Mucosa of stomach (tissue), 1 donor: Measurements from ENCODE around the gene DHX29.
A peak's percentile ranks its signal among the peaks of the same experiment; 100 is the strongest.

Experiments used
- H3K27me3 ChIP-seq: one replicate; pipeline ENCODE4 v1.7.0; 2013; ENCODE audit warnings: mild to moderate bottlenecking, low read length; ENCODE audit not compliant: control insufficient read depth, insufficient read depth
- H3K36me3 ChIP-seq: one replicate; pipeline ENCODE4 v1.7.0; 2013; ENCODE audit warnings: low read length; ENCODE audit not compliant: control insufficient read depth, insufficient read depth
- H3K4me1 ChIP-seq: one replicate; pipeline ENCODE4 v1.7.0; 2013; ENCODE audit warnings: mild to moderate bottlenecking, low read length; ENCODE audit not compliant: control insufficient read depth, insufficient read depth
- H3K4me3 ChIP-seq: one replicate; pipeline ENCODE4 v1.7.0; 2013; ENCODE audit warnings: low read length
- H3K9ac ChIP-seq: one replicate; pipeline ENCODE4 v1.7.0; 2013; ENCODE audit warnings: mild to moderate bottlenecking, low read length, moderate library complexity
- H3K9me3 ChIP-seq: one replicate; pipeline ENCODE4 v1.7.0; 2013; ENCODE audit warnings: mild to moderate bottlenecking, low read length, moderate library complexity; ENCODE audit not compliant: control insufficient read depth
- donor health status: Pancreatic carcinoma.

Gene DHX29

DNA sequence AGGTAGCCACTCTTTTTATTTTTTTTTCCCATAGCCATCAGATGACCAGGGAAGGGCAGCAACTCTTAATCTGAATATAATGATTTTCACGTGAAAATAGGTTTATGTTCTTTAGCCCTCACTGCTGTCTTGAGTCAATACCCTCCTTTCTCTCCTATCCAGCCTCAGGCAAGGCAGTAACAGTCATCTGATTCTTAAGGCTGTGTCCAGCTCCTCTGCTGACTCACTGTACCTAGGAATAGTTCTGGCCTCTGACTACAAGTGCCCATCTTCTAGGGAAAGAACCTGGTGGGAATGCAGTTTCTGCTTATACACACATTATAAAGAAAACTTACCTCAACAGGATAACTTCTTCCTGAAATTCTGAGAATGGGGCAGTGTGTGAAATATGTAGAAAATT, 30.7 kb downstream of the DHX29 start:
- Histone ChIP-seq H3K4me3 (no peak overlapping the region), H3K27me3 (no peaks in the 10 kb centered on the region), H3K36me3 (peaks cover 7% of the 10 kb centered on the region), H3K4me1 (no peaks in the 10 kb centered on the region), H3K9ac (no peak overlapping the region), H3K9me3 (no peaks in the 10 kb centered on the region)

DNA sequence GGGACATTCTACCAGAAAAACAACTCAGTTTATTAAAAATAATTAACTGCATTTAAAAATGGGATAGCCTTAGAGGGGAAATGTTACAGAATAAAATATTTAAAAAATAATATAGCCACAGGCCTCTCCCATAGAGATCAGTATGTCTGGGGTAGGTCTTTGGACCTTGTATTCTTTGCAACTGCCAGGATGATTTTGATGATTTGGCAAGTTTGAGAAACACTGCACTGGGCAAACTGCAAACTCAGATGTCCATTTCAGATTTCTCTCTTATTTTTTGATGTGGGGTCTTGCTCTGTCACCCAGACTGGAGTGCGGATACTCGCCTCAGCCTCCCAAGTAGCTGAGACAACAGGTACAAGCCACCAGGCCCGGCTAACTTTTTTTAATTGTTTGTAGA, 49.2 kb downstream of the DHX29 start:
- Histone ChIP-seq H3K4me3 (no peak overlapping the region), H3K36me3 (no peaks in the 10 kb centered on the region)

DNA sequence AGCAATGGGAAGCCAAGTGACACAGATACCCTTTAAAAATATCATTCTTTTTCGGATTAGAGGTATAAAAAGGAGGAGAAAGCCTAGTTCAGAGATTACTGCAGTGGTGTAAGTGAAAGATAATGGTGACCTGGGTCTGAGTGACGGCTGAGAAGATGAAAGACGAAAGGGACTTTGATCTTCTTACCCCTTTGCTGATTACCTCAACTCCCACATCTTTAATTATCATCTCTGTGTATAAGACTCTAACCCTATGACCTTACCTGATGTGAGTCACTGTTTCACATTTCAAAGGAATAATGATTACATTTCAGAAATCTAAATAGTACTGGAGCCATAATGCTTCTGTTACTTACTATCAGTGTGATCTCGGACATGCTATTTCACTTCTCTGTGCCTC, 52.7 kb downstream of the DHX29 start:
- Histone ChIP-seq H3K27me3 (no peaks in the 10 kb centered on the region), H3K36me3 (no peaks in the 10 kb centered on the region), H3K4me3 (no peak overlapping the region), H3K9me3 (no peaks in the 10 kb centered on the region), H3K4me1 (no peaks in the 10 kb centered on the region), H3K9ac (no peak overlapping the region)

More for the DNA sequence above, 49.2 kb downstream of the DHX29 start:
- H3K27me3 ChIP-seq = no peaks in the 10 kb centered on the region
- no peak overlapping the region for H3K9ac ChIP-seq
- H3K9me3 ChIP-seq = no peaks in the 10 kb centered on the region
- H3K4me1 ChIP-seq = no peaks in the 10 kb centered on the region

DNA sequence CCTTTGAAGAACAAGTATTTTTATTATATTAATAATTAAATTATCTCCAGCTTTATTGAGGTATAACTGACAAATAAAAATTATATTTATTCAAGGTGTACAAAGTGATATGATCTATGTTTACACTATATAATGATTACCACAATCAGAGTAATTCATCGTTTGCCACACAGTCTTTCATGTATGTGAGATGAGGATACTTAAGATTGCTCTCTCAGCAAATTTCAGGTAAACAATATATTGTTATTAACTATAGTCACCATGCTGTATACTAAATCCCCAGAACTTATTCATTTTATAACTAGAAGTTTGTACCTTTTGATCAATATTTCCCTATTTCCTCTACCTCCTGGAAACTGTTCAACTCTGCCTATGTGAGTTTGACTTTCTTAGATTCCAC, 57.4 kb downstream of the DHX29 start:
- H3K9me3 ChIP-seq = no peaks in the 10 kb centered on the region
- H3K4me1 ChIP-seq = no peaks in the 10 kb centered on the region
- no peak overlapping the region for H3K9ac ChIP-seq
- no peaks in the 10 kb centered on the region for H3K36me3 ChIP-seq
- H3K4me3 ChIP-seq = no peak overlapping the region
- no peaks in the 10 kb centered on the region for H3K27me3 ChIP-seq

DNA sequence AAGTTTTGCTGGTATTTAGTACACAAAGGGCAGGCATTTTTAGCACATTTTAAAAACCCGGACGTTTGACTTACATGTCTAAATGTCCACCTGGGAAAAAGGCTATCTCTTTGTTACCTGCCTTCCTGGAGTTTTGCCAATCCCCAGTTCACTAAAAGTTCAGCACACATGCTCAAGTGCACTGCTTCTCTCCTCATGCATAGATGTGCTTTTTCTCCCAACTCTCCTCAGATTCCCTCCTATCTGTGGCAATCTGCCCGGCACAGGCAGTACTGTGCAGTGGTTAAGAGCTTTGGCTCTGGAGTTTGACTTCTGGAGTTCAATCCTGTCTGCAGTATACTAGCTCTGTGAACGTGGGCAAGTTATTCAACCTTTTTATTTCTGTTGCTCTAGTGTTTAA, 65.7 kb downstream of the DHX29 start:
- H3K4me1 ChIP-seq = peaks cover 5% of the 10 kb centered on the region
- no peak overlapping the region for H3K9ac ChIP-seq
- H3K27me3 ChIP-seq = peaks cover 2% of the 10 kb centered on the region
- no peaks in the 10 kb centered on the region for H3K36me3 ChIP-seq
- H3K4me3 ChIP-seq = no peak overlapping the region
- no peaks in the 10 kb centered on the region for H3K9me3 ChIP-seq

DNA sequence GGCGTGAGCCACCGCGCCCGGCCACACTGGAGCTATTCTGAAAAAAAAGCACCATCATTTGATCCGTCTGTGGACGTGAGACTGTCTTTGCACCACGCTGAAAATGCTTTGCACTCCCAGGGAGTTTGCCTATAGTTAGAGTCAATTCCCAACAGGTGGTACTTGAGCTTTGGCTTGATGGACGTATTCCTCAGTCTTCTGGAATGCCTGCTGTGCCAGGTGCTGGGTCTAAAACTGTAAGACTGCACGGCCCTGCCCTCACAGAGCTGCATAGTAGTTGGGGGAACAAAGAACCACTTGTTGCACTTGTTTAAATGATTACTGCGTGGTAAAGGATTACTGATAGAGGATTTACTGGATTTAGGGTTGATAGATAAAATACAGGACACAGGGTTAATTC, 70.7 kb downstream of the DHX29 start:
- Histone ChIP-seq H3K4me3 (no peak overlapping the region), H3K9me3 (no peaks in the 10 kb centered on the region), H3K4me1 (peaks cover 22% of the 10 kb centered on the region), H3K27me3 (peaks cover 40% of the 10 kb centered on the region), H3K36me3 (no peaks in the 10 kb centered on the region), H3K9ac (no peak overlapping the region)

DNA sequence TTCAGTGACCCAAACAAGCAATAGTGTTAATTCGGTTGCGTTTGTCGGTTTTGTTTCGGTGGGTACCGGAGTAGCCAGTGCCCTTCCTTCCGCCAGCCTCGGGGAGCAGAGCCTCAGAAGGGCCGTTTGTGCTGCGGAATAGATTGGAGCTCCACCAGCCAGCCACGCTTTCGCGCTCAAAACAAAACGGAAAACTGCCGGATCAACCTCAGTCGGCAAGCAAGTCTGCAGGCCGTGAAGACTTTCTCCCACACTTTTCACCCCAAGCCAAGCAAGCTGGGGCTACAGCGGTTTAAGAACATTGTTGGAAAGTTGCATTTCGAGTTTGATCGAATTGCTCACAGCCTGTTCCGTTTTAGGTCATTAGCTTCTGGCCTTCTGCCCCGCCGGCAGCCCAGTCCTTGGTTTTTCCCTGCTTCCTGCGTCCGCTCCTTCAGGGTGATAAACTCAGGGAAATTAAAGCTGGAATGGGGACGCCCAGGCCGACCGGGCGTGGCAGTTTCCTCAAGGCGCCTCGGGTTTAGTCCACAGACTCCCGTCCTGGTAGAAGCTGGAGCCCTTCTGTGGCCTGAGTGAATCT, 73.3 kb downstream of the DHX29 start:
- Histone ChIP-seq H3K9ac (no peak overlapping the region), H3K27me3 (peaks cover 65% of the 10 kb centered on the region), H3K4me3 (peak overlapping the region; percentile 3), H3K9me3 (no peaks in the 10 kb centered on the region), H3K4me1 (peaks cover 31% of the 10 kb centered on the region), H3K36me3 (no peaks in the 10 kb centered on the region)

DNA sequence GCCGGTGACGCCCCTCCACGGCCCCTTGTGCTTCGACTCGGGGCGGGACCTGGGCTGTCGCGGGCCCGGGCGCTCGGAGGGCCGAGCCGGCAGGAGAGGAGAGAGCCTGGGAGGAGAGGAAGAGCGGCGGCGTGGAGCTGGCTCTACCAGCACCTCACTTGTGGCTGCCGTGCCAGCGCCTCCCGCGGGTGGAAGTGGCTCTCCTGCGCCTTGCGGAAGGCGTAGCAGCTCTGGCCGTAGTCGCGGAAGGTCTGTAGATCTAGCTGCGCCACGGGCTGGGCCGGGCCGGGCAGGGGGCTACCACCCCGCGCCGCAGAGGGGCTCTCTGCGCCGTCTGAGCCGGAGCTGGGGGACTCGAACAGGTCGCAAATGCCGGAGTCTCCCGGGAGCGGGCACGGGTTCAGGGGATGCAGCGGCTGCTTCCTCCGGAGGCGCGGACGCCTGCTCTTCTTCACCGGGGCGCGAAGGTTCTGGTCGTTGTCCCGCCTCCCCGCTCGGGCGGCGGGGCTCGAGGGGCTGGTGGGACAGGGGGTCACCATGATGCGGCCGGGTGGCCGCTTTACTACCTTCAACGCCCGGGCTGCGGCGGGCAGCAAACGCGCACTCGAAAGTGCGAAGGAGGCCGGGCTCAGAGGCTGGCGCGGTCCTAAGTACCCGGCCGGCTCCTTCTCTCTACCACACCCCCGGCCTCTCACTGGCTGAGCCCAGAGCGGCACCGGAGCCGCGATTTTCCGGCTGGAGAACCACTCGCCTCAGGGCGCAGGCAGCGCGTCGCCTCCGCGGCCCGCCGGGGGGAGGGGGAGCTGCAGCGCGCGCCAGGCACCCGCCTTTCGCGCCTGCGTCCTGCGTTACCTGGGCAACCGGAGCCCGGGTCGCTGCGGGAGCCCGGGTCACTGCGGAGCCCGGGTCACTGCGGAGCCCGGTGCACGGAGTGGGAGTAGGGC, 74.2 kb downstream of the DHX29 start, which contains the start of gene CCNO:
Gene CCNO, minus strand, starts transcription at position 624 of the 944 bp plus-strand sequence. Its CDS starts 85 bp downstream, at position 539.
- H3K9ac ChIP-seq = peak within 1 kb of the TSS; percentile 71
- H3K4me3 ChIP-seq = peak within 1 kb of the TSS; percentile 57
- H3K9me3 ChIP-seq = no peaks in the 10 kb centered on the region
- peaks cover 31% of the 10 kb centered on the region for H3K4me1 ChIP-seq
- no peaks in the 10 kb centered on the region for H3K36me3 ChIP-seq
- H3K27me3 ChIP-seq = peaks cover 75% of the 10 kb centered on the region

DNA sequence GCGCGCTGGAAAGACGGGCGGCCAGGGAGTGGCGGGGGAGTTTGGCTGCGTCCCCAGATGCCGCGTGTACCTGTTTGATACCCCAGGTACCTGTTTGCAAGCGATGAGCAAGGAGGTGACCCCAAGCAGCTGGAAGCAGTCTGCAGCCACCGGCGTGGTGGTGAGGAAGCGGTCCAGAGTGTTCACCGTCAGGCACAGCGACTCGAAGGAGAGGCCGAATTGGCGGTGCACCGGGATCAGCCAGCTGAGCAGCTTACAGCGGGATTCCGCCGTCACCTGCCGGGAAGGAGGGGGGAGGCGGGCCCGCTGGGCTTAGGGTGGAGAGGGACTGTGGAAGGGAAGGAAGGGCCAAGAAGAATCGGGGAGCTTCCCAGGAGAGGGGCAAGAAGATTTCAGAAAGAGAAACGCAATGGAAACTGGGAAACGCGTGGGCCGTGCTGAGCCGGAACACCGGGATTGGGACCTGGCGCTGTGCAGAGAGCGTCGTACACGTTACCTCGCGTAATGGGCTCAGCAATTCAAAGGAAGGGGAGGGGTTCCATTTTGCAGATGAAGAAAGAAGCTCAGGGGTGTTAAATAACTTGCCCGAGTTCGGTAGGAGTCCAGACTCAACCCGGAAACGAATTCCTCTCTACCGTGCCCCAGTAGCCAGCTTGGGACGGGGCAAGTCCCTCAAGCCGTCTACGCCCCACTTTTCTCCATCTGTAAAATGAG, 75.1 kb downstream of the DHX29 start:
- H3K36me3 ChIP-seq = no peaks in the 10 kb centered on the region
- peaks cover 37% of the 10 kb centered on the region for H3K4me1 ChIP-seq
- no peaks in the 10 kb centered on the region for H3K9me3 ChIP-seq
- peak overlapping the region; percentile 71 for H3K9ac ChIP-seq
- H3K4me3 ChIP-seq = peak overlapping the region; percentile 57
- peaks cover 83% of the 10 kb centered on the region for H3K27me3 ChIP-seq

DNA sequence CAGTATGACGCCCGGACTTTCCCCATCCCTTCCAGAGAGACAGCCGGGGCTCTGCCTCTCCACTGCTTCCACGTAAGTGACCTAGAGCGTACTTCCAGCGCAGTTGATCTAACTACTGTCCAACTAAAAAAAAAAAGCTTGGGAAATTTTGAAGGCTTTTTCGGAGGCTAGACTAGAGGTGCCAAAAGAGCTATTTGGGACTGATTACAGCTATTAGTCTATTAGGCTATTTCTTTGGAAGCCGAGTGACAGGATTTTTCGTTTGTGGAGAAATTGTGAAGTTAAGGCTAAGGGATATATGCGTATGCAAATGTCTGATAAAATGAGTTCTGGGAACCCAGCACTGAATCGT, 75.6 kb downstream of the DHX29 start:
- no peaks in the 10 kb centered on the region for H3K36me3 ChIP-seq
- peak overlapping the region; percentile 57 for H3K4me3 ChIP-seq
- H3K9ac ChIP-seq = peak overlapping the region; percentile 71
- H3K4me1 ChIP-seq = peaks cover 43% of the 10 kb centered on the region
- H3K9me3 ChIP-seq = no peaks in the 10 kb centered on the region
- peaks cover 88% of the 10 kb centered on the region for H3K27me3 ChIP-seq

DNA sequence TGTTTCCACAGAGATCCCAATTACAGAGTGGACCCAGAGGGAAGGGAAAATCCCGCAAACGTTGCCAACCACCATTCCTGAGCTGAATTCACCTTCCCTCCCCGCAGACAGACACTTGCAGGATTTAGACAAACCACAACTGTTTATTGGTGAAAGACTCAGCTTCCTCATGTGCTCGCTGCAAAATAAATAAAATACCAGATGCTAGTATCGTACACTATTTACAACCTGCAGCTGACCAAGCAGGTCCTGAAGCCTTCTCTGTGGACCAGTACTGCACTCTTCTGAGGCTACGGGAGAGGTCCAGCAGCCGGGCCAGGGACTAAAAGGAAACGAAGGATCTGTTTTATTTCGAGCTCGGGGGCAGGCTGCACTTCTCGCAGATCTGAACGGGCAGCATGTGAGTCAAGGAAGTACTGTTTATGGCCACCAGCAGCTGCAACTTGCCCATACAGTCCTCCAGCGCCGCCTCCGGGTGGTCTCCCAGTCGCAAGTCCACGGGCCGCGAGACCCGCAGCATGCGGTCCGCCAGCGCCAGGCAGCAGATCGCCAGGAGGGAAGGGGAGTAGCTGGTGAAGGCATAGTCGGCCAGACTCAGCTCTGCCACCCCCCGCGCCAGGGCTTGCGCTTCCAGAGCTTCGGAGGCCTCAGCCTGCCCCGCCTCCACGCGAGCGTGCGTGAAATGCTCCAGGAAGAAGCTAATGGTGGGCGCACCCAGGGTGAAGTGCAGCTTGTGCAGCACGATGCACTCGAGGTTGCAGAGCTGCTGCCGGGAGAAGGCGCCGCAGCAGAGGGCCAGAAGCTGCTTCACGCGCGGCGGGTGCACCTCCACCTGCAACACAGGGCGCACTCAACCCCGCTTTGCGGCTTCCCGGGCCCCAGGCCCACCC, 76.2 kb downstream of the DHX29 start:
- peak overlapping the region; percentile 71 for H3K9ac ChIP-seq
- peak overlapping the region; percentile 6 for H3K4me3 ChIP-seq
- H3K36me3 ChIP-seq = no peaks in the 10 kb centered on the region
- peaks cover 90% of the 10 kb centered on the region for H3K27me3 ChIP-seq
- no peaks in the 10 kb centered on the region for H3K9me3 ChIP-seq
- peaks cover 49% of the 10 kb centered on the region for H3K4me1 ChIP-seq
